ENCODE results near the gene POM121C.
"Not testable (repeated sequence)": the region's sequence is repeated elsewhere in the genome, so short reads cannot be mapped to it uniquely, and the experiment has no call there.

Gene POM121C

DNA sequence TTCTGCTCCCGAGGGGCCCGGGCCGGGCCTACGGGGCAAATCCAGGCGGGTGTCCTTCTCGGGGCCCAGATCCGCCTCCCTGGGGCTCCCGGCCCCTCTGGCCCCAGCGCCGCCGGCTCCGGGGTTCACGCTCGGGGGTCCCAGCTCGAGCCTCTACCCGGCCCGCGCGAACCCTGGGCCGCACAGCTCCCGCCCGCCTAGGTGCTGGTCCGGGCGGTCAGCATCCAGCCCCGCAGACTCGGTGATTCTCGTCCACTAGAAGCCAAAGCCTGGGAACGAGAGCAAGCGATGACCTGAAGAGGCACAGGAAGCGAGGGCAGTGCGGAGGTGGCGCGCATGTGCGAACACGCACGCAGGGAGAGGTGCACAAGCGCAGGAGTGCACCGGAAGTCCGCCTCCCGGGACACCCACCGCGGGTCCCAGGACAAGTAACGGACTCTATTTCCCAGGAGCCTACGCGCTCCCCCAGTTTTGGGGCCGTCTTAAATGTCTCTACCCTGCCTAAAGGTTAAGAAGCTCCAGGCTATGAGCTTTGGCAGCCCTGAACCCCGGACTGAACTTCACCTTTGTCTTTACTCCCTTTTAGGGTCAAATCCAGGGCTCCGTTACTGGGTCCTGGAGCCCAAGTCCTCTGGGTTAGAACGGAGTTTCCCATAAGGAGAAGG is at the start of gene POM121C:
TSS of gene POM121C (minus strand) at position 321 of the 665 bp plus-strand sequence. CDS start 44,803 bp downstream, outside the sequence.
- Histone ChIP-seq H2AFZ (ENCODE audit: low read depth, low read length) (peak within 1 kb of the TSS; percentile 12), H3K4me3 (ENCODE audit: low read length) (peak within 1 kb of the TSS; percentile 71)
- not testable (repeated sequence) for H3K4me1 ChIP-seq (ENCODE audit: insufficient read depth, low read length); H3K36me3 ChIP-seq (ENCODE audit: insufficient read depth, low read length); H3K9me3 ChIP-seq (ENCODE audit: low read length); H3K27me3 ChIP-seq (ENCODE audit: insufficient read depth, low read length)

DNA sequence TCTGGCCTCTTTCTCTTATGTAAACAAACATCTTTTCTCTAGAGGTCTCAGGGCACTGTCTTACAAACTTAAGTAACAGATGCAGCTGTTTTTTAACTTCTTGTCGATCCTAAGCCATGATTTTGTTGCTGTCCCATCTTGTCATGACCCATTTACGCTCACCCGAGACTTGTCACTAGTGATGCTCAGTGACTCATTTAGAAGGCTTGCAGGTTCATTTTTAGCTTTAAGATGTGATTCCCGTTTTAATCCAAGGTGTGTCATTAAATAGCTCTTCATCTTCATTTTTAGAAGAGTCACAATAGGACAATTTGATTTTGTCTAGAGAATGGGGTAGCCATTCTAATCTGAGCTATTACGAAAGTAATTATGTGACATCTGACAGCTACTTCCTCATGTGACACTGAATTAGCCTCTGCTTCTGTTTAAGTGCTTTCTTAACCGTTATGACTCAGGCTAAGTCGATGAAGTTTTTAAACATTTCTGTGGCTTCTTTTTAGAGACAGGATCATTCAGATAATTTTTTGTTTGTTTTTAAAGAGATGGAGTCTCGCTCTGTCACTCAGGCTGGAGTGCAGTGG is 48.7 kb upstream of the POM121C start:
- Histone ChIP-seq H3K9me3 (ENCODE audit: low read length) (no peaks in the 10 kb centered on the region), H3K4me1 (ENCODE audit: insufficient read depth, low read length) (no peaks in the 10 kb centered on the region), H3K4me3 (ENCODE audit: low read length) (no peak overlapping the region), H3K27me3 (ENCODE audit: insufficient read depth, low read length) (no peaks in the 10 kb centered on the region), H2AFZ (ENCODE audit: low read depth, low read length) (no peak overlapping the region), H3K36me3 (ENCODE audit: insufficient read depth, low read length) (peaks cover 47% of the 10 kb centered on the region)

DNA sequence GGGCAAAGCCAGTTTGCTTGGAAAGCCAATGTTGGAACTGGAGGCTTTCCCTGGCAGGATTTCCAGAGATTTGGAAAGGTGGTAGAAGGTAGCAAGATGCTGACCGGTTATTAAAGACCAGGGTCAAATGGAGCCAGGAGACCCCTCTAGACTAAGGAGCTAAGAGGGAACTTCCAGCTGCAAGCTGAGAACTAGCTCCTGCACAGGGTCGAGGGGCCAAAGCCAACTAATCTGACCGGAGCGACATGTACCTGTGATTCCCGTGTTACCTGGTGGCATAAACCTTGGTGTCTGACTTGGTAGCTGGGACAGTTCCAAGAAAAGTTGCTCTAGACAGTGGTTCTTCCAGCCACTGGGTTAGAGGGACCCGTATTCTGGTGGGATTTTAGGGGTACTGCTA is 47.8 kb upstream of the POM121C start:
- no peak overlapping the region for H3K4me3 ChIP-seq (ENCODE audit: low read length)

DNA sequence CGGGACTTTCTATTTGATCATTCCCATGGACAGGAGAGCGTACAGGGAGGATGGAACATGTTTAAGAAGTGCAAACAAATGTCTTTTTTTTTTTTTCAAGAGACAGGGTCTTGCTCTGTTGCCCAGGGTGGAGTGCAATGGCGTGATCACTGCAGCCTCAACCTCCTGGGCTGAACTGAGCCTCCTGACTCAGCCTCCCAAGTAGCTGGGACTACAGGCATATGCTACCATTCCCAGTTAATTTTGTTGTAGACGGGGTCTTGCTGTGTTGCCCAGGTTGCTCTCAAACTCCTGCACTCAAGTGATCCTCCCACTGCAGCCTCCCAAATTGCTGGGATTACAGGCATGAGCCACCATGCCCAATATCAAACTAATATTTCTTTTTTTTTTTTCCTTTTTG is 46.5 kb upstream of the POM121C start:
- Histone ChIP-seq H3K4me1 (ENCODE audit: insufficient read depth, low read length) (no peaks in the 10 kb centered on the region), H2AFZ (ENCODE audit: low read depth, low read length) (no peak overlapping the region), H3K27me3 (ENCODE audit: insufficient read depth, low read length) (no peaks in the 10 kb centered on the region), H3K9me3 (ENCODE audit: low read length) (no peaks in the 10 kb centered on the region), H3K4me3 (ENCODE audit: low read length) (no peak overlapping the region), H3K36me3 (ENCODE audit: insufficient read depth, low read length) (peaks cover 28% of the 10 kb centered on the region)

More for the DNA sequence above, 47.8 kb upstream of the POM121C start:
- Histone ChIP-seq H3K9me3 (ENCODE audit: low read length) (no peaks in the 10 kb centered on the region), H3K4me1 (ENCODE audit: insufficient read depth, low read length) (no peaks in the 10 kb centered on the region), H3K27me3 (ENCODE audit: insufficient read depth, low read length) (no peaks in the 10 kb centered on the region), H3K36me3 (ENCODE audit: insufficient read depth, low read length) (peaks cover 38% of the 10 kb centered on the region), H2AFZ (ENCODE audit: low read depth, low read length) (no peak overlapping the region)

DNA sequence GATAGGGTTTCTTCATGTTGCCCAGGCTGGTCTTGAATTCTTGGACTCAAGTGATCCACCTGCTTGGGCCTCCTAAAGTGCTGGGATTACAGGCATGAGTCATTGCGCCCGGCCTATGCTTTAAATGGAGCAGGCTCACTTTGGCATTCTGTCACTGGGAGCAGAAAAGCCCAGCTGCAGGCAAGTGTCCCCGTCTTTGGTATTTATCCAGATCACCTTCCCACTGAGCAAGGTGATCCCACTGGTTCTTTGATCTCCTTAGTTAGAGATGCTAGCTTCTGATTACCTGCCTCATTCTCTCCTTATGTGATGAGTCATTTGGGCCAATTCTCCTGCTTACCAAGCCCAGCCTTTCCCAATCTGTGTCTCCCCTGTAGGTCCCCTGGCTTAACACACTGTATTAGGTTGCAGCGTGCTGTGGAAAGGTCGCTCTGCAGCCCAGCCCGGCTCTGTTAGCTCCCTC is 45.3 kb upstream of the POM121C start:
- Histone ChIP-seq H2AFZ (ENCODE audit: low read depth, low read length) (no peak overlapping the region), H3K36me3 (ENCODE audit: insufficient read depth, low read length) (peaks cover 16% of the 10 kb centered on the region), H3K4me1 (ENCODE audit: insufficient read depth, low read length) (peaks cover 3% of the 10 kb centered on the region), H3K27me3 (ENCODE audit: insufficient read depth, low read length) (no peaks in the 10 kb centered on the region), H3K9me3 (ENCODE audit: low read length) (no peaks in the 10 kb centered on the region), H3K4me3 (ENCODE audit: low read length) (no peak overlapping the region)

DNA sequence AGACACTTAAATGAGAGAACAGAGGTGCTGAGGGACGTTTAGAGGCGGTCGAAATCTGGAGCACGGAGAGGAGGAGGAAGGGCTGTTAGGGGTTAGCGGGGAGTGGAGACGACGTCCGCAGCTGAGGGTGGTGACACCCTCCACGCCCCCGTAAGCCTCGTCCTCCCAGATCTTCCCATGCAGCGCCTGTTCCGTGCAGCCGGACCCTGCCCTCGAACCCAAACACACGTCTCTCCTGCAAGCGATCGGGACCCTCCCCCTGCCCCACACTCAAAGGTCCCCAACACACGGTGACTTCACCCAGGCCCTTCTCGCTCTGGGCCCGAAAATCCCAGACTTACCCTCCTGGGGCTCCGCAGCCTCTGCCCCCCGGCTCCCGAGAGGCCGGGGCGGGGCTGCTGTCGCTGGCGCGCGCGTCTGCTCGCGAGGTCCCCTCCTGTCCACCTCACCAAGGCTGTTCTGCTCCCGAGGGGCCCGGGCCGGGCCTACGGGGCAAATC is 41.2 kb upstream of the POM121C start:
- Histone ChIP-seq H3K4me3 (ENCODE audit: low read length) (peak overlapping the region; percentile 96), H2AFZ (ENCODE audit: low read depth, low read length) (peak overlapping the region; percentile 49), H3K36me3 (ENCODE audit: insufficient read depth, low read length) (peaks cover 27% of the 10 kb centered on the region)
- H3K4me1 ChIP-seq (ENCODE audit: insufficient read depth, low read length); H3K27me3 ChIP-seq (ENCODE audit: insufficient read depth, low read length); H3K9me3 ChIP-seq (ENCODE audit: low read length): not testable (repeated sequence)

DNA sequence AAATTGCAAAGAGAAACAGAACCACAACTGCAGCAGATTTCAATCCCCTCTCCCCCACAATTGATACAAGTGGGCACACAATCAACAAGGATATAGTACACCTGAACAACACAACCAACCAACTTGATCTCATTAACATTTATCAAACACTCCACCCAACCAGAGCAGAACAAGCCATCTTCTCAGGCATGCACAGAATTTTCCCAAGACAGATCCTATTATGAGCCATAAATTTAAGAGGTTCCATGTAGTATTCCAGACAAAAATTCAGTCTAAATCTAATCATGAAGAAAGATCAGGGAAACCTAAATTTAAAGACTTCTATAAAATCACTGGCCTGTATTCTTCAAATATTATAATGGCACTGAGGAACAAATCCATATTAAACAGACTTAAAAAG is 35.6 kb upstream of the POM121C start:
- not testable (repeated sequence) for H3K4me1 ChIP-seq (ENCODE audit: insufficient read depth, low read length); H3K27me3 ChIP-seq (ENCODE audit: insufficient read depth, low read length); H3K4me3 ChIP-seq (ENCODE audit: low read length); H2AFZ ChIP-seq (ENCODE audit: low read depth, low read length); H3K9me3 ChIP-seq (ENCODE audit: low read length)
- H3K36me3 ChIP-seq (ENCODE audit: insufficient read depth, low read length): peaks cover 30% of the 10 kb centered on the region

DNA sequence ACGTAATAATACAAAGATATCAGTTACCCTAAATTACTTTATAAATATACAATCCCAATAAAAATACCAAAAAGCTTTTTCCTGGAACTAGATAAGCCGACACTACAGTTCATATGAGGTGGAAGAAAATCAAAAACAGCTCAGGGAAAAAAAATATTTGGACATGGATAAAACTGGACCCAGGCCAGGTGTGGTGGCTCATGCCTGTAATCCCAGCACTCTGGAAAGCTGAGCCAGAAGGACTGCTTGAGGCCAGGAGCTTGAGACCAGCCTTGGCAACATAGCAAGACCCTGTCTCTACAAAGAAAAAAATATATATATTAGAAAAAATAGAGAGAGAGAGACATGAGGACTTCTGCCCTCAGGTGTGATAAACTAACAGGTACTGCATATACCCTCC is 32.7 kb upstream of the POM121C start:
- not testable (repeated sequence) for H3K4me1 ChIP-seq (ENCODE audit: insufficient read depth, low read length); H2AFZ ChIP-seq (ENCODE audit: low read depth, low read length); H3K9me3 ChIP-seq (ENCODE audit: low read length); H3K27me3 ChIP-seq (ENCODE audit: insufficient read depth, low read length); H3K4me3 ChIP-seq (ENCODE audit: low read length)
- H3K36me3 ChIP-seq (ENCODE audit: insufficient read depth, low read length): peaks cover 18% of the 10 kb centered on the region

DNA sequence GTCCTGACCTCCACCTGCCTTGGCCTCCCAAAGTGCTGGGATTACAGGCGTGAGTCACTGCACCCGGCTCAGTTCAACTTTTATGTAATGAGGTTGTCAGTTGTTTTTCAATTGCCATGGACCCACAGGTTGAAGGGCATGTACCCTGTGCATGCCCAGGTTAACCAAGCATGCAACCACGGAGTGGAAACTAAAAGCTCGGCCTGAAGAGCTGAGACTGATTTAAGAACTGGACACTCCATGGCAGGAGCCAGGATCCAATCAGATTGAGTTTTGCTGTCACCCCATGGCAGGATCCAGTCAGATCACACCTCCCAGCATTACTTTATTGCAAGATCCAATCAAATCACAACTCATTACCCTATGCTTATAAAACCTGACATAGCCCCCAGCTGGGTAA is 22.9 kb upstream of the POM121C start:
- not testable (repeated sequence) for H2AFZ ChIP-seq (ENCODE audit: low read depth, low read length)

DNA sequence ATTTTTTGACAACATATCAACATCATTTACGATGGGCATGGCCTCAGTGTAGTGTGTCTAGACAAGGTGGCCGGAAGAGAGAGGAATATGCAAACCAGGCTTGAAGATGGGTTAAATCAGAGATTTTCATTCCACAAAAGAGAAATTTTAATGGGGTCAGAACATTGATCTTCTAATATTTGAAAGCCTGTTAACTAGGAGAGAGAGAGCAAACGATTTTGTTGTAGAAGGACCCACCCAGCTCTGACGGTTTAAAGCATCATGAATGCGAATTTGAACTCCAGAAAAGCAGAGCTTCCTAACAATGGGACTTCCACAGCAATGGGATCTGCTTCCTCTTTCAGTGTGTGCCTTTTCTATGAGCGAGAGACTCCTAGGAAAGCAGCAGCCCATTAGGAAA is 5.9 kb upstream of the POM121C start, which contains the start of gene SPDYE5:
TSS of gene SPDYE5 (plus strand) at position 301 of the 400 bp plus-strand sequence. CDS start 1,728 bp downstream, outside the sequence.
- not testable (repeated sequence) for H2AFZ ChIP-seq (ENCODE audit: low read depth, low read length); H3K9me3 ChIP-seq (ENCODE audit: low read length); H3K36me3 ChIP-seq (ENCODE audit: insufficient read depth, low read length); H3K27me3 ChIP-seq (ENCODE audit: insufficient read depth, low read length); H3K4me1 ChIP-seq (ENCODE audit: insufficient read depth, low read length); H3K4me3 ChIP-seq (ENCODE audit: low read length)

More for the DNA sequence above, 22.9 kb upstream of the POM121C start:
- not testable (repeated sequence) for H3K9me3 ChIP-seq (ENCODE audit: low read length); H3K4me1 ChIP-seq (ENCODE audit: insufficient read depth, low read length); H3K36me3 ChIP-seq (ENCODE audit: insufficient read depth, low read length); H3K4me3 ChIP-seq (ENCODE audit: low read length); H3K27me3 ChIP-seq (ENCODE audit: insufficient read depth, low read length)

DNA sequence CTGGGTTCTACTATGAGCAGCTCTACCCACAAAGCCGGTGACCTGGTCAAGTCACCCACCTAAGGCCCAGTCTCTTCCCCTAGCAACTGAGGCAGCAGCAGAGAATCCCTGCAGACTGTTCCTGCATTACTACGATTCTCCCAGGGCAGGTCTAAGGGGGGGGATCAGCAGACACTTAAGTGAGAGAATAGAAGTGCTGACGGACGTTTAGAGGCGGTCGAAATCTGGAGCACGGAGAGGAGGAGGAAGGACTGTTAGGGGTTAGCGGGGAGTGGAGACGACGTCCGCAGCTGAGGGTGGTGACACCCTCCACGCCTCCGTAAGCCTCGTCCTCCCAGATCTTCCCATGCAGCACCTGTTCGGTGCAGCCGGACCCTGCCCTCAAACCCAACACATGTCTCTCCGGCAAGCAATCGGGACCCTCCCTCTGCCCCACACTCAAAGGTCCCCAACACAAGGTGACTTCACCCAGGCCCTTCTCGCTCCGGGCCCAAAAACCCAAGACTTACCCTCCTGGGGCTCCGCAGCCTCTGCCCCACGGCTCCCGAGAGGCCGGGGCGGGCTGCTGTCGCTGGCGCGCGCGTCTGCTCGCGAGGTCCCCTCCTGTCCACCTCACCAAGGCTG is 632 bp downstream of the POM121C start:
- H3K4me1 ChIP-seq (ENCODE audit: insufficient read depth, low read length); H3K36me3 ChIP-seq (ENCODE audit: insufficient read depth, low read length); H3K27me3 ChIP-seq (ENCODE audit: insufficient read depth, low read length); H3K9me3 ChIP-seq (ENCODE audit: low read length): not testable (repeated sequence)
- H3K4me3 ChIP-seq (ENCODE audit: low read length): peak overlapping the region; percentile 71
- peak overlapping the region; percentile 12 for H2AFZ ChIP-seq (ENCODE audit: low read depth, low read length)

DNA sequence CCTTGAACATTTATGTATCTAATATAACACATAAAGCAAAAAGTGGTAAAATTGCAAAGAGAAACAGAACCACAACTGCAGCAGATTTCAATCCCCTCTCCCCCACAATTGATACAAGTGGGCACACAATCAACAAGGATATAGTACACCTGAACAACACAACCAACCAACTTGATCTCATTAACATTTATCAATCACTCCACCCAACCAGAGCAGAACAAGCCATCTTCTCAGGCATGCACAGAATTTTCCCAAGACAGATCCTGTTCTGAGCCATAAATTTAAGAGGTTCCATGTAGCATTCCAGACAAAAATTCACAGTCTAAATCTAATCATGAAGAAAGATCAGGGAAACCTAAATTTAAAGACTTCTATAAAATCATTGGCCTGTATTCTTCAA is 5.8 kb downstream of the POM121C start:
- not testable (repeated sequence) for H3K27me3 ChIP-seq (ENCODE audit: insufficient read depth, low read length); H3K4me3 ChIP-seq (ENCODE audit: low read length); H3K36me3 ChIP-seq (ENCODE audit: insufficient read depth, low read length); H3K9me3 ChIP-seq (ENCODE audit: low read length); H2AFZ ChIP-seq (ENCODE audit: low read depth, low read length); H3K4me1 ChIP-seq (ENCODE audit: insufficient read depth, low read length)

DNA sequence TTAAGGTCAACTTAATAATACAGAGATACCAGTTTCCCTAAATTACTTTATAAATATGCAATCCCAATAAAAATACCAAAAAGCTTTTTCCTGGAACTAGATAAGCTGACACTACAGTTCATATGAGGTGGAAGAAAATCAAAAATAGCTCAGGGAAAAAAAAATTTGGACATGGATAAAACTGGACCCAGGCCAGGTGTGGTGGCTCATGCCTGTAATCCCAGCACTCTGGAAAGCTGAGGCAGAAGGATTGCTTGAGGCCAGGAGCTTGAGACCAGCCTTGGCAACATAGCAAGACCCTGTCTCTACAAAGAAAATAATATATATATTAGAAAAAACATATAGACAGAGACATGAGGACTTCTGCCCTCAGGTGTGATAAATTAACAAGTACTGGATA is 8.6 kb downstream of the POM121C start:
- H3K36me3 ChIP-seq (ENCODE audit: insufficient read depth, low read length); H3K4me1 ChIP-seq (ENCODE audit: insufficient read depth, low read length); H3K4me3 ChIP-seq (ENCODE audit: low read length); H3K27me3 ChIP-seq (ENCODE audit: insufficient read depth, low read length); H3K9me3 ChIP-seq (ENCODE audit: low read length); H2AFZ ChIP-seq (ENCODE audit: low read depth, low read length): not testable (repeated sequence)
